GM12878 (cell line): Measurements from ENCODE around the gene MYO18B. TPM values are rescaled to one million over a fixed set of nuclear protein-coding genes. Genes with fewer than 3 reads are reported as not detected.

Experiments
- ATAC-seq: fragments of 200-7000 bp; cut with Tn5 transposase; 3 replicates; pipeline ENCODE4 v1.9.1; 2020; ENCODE audit warnings: mild to moderate bottlenecking, moderate library complexity
- BruUV-seq: library from RNA; stranded (reverse); fragments of 400-500 nt; replicated peaks from 2 replicates; lab custom pipeline; 2021; lab: Mats Ljungman, UMichigan
- CTCF ChIA-PET: fragments of 300-600 bp; sonication (Branson Sonifier 250); formaldehyde crosslinking; extraction: SDS; loops from one replicate; lab custom pipeline; 2021; ENCODE audit warnings: inconsistent platforms; lab: Yijun Ruan, JAX
- POLR2A ChIA-PET: fragments of 350-600 bp; formaldehyde crosslinking; extraction: SDS; loops from one replicate; lab custom pipeline; 2021; ENCODE audit warnings: inconsistent platforms; lab: Charles Lee
- RAD21 ChIA-PET: fragments of 300-600 bp; sonication (Branson Sonifier 250); formaldehyde crosslinking; loops from one replicate; lab custom pipeline; 2023; ENCODE audit warnings: antibody characterized with exemption; ENCODE audit not compliant: unreplicated experiment; lab: Charles Lee
- SMC1A ChIA-PET: fragments of 300-600 bp; sonication (Branson Sonifier 250); formaldehyde crosslinking; loops from one replicate; lab custom pipeline; 2023; ENCODE audit not compliant: unreplicated experiment, uncharacterized antibody; lab: Charles Lee
- DNase-seq: peaks from one replicate; pipeline ENCODE4 v3.0.0-alpha.2; 2011; ENCODE audit warnings: low read depth, low spot score
- FAIRE-seq: peaks from 3 replicates; lab custom pipeline; 2011; peaks lifted over from hg19 to GRCh38; lab: Jason Lieb, UNC
- H2AFZ ChIP-seq: 2 replicates; pipeline ENCODE4 v1.6.0; 2011; ENCODE audit warnings: low read depth, low read length, control low read depth; ENCODE audit not compliant: control insufficient read depth
- H3K27ac ChIP-seq: 2 replicates; pipeline ENCODE4 v1.5.1; 2011; ENCODE audit warnings: control low read depth; ENCODE audit not compliant: control insufficient read depth, insufficient read depth
- H3K27me3 ChIP-seq, 2 experiments: replicated peaks in 1 of 2; 2 replicates each; pipeline versions ENCODE4 v1.6.0 to v1.6.1; 2011; ENCODE audit warnings: low read length in 1 of 2; ENCODE audit not compliant: control insufficient read depth in 2 of 2, insufficient read depth in 2 of 2
- H3K36me3 ChIP-seq, 2 experiments: 2 replicates each; pipeline ENCODE4 v1.5.1; 2011; ENCODE audit warnings: low read length in 1 of 2; ENCODE audit not compliant: control insufficient read depth in 2 of 2, insufficient read depth in 2 of 2
- H3K4me1 ChIP-seq: 2 replicates; pipeline ENCODE4 v1.6.1; 2011; ENCODE audit warnings: mild to moderate bottlenecking, low read length, moderate library complexity, mixed read lengths; ENCODE audit not compliant: control insufficient read depth, insufficient read depth
- H3K4me2 ChIP-seq: 2 replicates; pipeline ENCODE4 v1.6.0; 2011; ENCODE audit warnings: control low read depth; ENCODE audit not compliant: control insufficient read depth, insufficient read depth
- H3K4me3 ChIP-seq: fragments of 200-600 bp; sonication (generic); 2 replicates; pipeline ENCODE4 v1.5.1; 2016
- H3K79me2 ChIP-seq: 2 replicates; pipeline ENCODE4 v1.6.0; 2011; ENCODE audit warnings: low read length; ENCODE audit not compliant: control insufficient read depth, insufficient read depth
- H3K9ac ChIP-seq: 2 replicates; pipeline ENCODE4 v1.8.0; 2011; ENCODE audit warnings: low read length, control low read depth, mixed read lengths; ENCODE audit not compliant: control insufficient read depth, insufficient read depth
- H3K9me3 ChIP-seq: replicated peaks from 3 replicates; pipeline ENCODE4 v1.5.1; 2011; ENCODE audit warnings: mild to moderate bottlenecking, low read length; ENCODE audit not compliant: control insufficient read depth, insufficient read depth
- H4K20me1 ChIP-seq: 2 replicates; pipeline ENCODE4 v1.6.0; 2011; ENCODE audit not compliant: control insufficient read depth, insufficient read depth
- ASH2L ChIP-seq: fragments of 300-600, 200-600 bp; sonication (generic); IDR thresholded peaks from 2 replicates; pipeline ENCODE4 v1.6.1; 2017; ENCODE audit warnings: low read depth, mild to moderate bottlenecking, borderline replicate concordance
- EP300 ChIP-seq, 2 experiments: fragments of 150-350 bp in 1 of 2; IDR thresholded peaks; 2 replicates each; pipeline ENCODE4 v1.6.1; 2011 to 2012; ENCODE audit warnings: low read depth in 2 of 2, low read length in 2 of 2, borderline replicate concordance in 1 of 2, improper control_type of control experiment in 1 of 2, inconsistent platforms in 1 of 2; ENCODE audit not compliant: control insufficient read depth in 1 of 2
- IKZF1 ChIP-seq: fragments of 450-650 bp; conservative IDR thresholded peaks from 2 replicates; pipeline ENCODE4 v1.6.1; 2017; ENCODE audit warnings: antibody characterized with exemption, mild to moderate bottlenecking
- MTA2 ChIP-seq: fragments of 450-650 bp; IDR thresholded peaks from 2 replicates; pipeline ENCODE4 v1.6.1; 2016; ENCODE audit warnings: low read depth, mild to moderate bottlenecking, moderate library complexity
- NFYB ChIP-seq: IDR thresholded peaks from 2 replicates; pipeline ENCODE4 v1.6.1; 2011; ENCODE audit warnings: low read depth, mild to moderate bottlenecking, low read length, improper control_type of control experiment, moderate library complexity; ENCODE audit not compliant: insufficient read depth
- RAD21 ChIP-seq: IDR thresholded peaks from 2 replicates; pipeline ENCODE4 v1.6.1; 2011; ENCODE audit warnings: mild to moderate bottlenecking, low read depth, low read length, moderate library complexity; ENCODE audit not compliant: insufficient read depth
- SMAD5 ChIP-seq: IDR thresholded peaks from 2 replicates; pipeline ENCODE4 v1.6.1; 2016; ENCODE audit warnings: antibody characterized with exemption, low read depth
- TBL1XR1 ChIP-seq: IDR thresholded peaks from 2 replicates; pipeline ENCODE4 v1.6.1; 2012; ENCODE audit warnings: low read depth, low read length, improper control_type of control experiment
- ZBED1 ChIP-seq: IDR thresholded peaks from 2 replicates; pipeline ENCODE4 v1.6.1; 2016; ENCODE audit warnings: borderline replicate concordance
- whole genome bisulfite sequencing: methylation state at CpG from one replicate; pipeline ENCODE4 v1.1.6; 2016; ENCODE audit warnings: low lambda C conversion rate; ENCODE audit not compliant: insufficient replicate concordance, insufficient coverage; ENCODE audit errors: missing lambda C conversion rate; 5-methylcytosine and 5-hydroxymethylcytosine counted together
- in situ Hi-C: fragments of 300-500 bp; cut with MboI; formaldehyde crosslinking; loops from 9 replicates; pipeline ENCODE4 v1.14.3; 2018; ENCODE audit warnings: mixed read lengths
- intact Hi-C: fragments of 100-400 bp; cut with micrococcal nuclease; formaldehyde crosslinking; loops from one replicate; pipeline ENCODE4 v1.14.2; 2022; ENCODE audit not compliant: unreplicated experiment
- polyA plus RNA-seq, 11 experiments: library from polyadenylated mRNA; depleted of rRNA in 4 of 11; unstranded in 6 of 11; stranded (reverse) in 5 of 11; fragments of >200 nt; fragmentation: Nextera tagmentation in 4 of 11; fragmentation: Illumina TruSeq in 1 of 11; extraction: Ambion mirVana in 4 of 11; extraction: Trizol in 1 of 11; gene quantifications; 1 replicate in 1 of 11; 2 replicates in 10 of 11; pipeline versions ENCODE4 v1.2.1 to v1.2.3, GENCODE V29; 2011 to 2016; ENCODE audit warnings: inconsistent platforms in 2 of 11, missing spikeins in 2 of 11, low read depth in 1 of 11
- total RNA-seq, 4 experiments: library from RNA; depleted of rRNA in 3 of 4; stranded (reverse); fragments of >200 nt in 3 of 4; fragmentation: Illumina TruSeq in 1 of 4; extraction: Trizol in 1 of 4; gene quantifications; 2 replicates each; pipeline versions ENCODE4 v1.2.1 to v1.2.3, GENCODE V29; 2013 to 2021
- TF ChIP-seq, protein P1 (sequence below): fragments of 450-650 bp; IDR thresholded peaks from 2 replicates; pipeline ENCODE4 v1.6.1; 2014; ENCODE audit warnings: mild to moderate bottlenecking
- TF ChIP-seq, protein P2 (sequence below): IDR thresholded peaks from 2 replicates; pipeline ENCODE4 v1.6.1; 2012; ENCODE audit warnings: mild to moderate bottlenecking, low read depth, low read length

The MYO18B gene
- total and polyA plus RNA-seq, 10 of the 15 experiments (the other 5 are each of a cell fraction or from before 2014, with no cell fraction given) = 0.05 to 2.1 (median 0.51) TPM; not detected in 1

- intact Hi-C loops = no loop called here
- in situ Hi-C loops = no loop called here
- no peaks in the 10 kb centered on the region for H3K79me2 ChIP-seq
- no peak overlapping the region for H2AFZ ChIP-seq
- no peak overlapping the region for H3K9ac ChIP-seq
- DNase-seq = no peak
- ChIA-PET CTCF (no interaction called here), RAD21 (no interaction called here), SMC1A (no interaction called here), POLR2A (no interaction called here)
- no peaks in the 10 kb centered on the region for H3K27me3 ChIP-seq
- no TSS peak for BruUV-seq
- H3K4me2 ChIP-seq = no peak overlapping the region
- TF ChIP-seq EP300 (IDR thresholded peaks at IDR 0.05; ENCODE audit: borderline replicate concordance in 1 of 2, control insufficient read depth in 1 of 2, low read depth in 2 of 2, low read length in 2 of 2) (no peak), ASH2L (no peak), ZBED1 (no peak), SMAD5 (no peak)
- no peaks in the 10 kb centered on the region for H4K20me1 ChIP-seq
- no peak for ATAC-seq
- H3K4me1 ChIP-seq = peaks cover 27% of the 10 kb centered on the region
- H3K9me3 ChIP-seq = no peaks in the 10 kb centered on the region
- no peak overlapping the region for H3K4me3 ChIP-seq
- H3K36me3 ChIP-seq = no peaks in the 10 kb centered on the region
- no peak overlapping the region for H3K27ac ChIP-seq
- FAIRE-seq = no peak
- WGBS = 59% methylated on average over 11 of the region's 11 CpGs
Measured at GRCh38 chr22:25843660-25844405, 101.8 kb downstream of the MYO18B start.

DNA sequence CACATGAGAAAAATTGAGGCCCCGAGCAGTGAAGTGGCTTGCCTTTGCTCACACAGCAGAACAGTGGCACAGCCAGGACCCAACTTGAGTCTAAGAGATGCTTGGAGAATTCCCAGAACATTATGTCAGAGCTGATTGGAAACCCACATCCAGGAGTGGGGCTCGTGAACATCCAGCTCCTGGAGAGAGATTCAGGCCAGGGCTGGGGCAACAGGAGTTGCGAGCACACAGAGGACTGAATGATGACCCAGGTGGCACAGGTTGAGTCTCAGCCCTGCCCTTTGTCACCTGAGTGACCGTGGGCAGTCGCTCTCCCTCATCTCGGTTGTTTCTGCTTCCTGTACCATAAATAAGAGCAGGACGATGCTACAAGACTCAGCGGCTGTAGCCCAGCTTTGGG, 102.6 kb downstream of the MYO18B start:
- no peaks in the 10 kb centered on the region for H4K20me1 ChIP-seq
- DNase-seq (no peak), ATAC-seq (no peak), FAIRE-seq (no peak)
- RAD21 ChIA-PET = no interaction called here
- H3K4me2 ChIP-seq = no peak overlapping the region
- no peaks in the 10 kb centered on the region for H3K79me2 ChIP-seq
- H3K4me3 ChIP-seq = no peak overlapping the region
- H3K9me3 ChIP-seq = no peaks in the 10 kb centered on the region
- peaks cover 22% of the 10 kb centered on the region for H3K4me1 ChIP-seq
- H3K27ac ChIP-seq = no peak overlapping the region
- in situ Hi-C loops (no loop called here), intact Hi-C loops (no loop called here)
- SMC1A ChIA-PET = no interaction called here
- BruUV-seq = no TSS peak
- WGBS = 73% methylated on average over 8 of the region's 8 CpGs
- CTCF ChIA-PET = no interaction called here
- H3K36me3 ChIP-seq = no peaks in the 10 kb centered on the region
- POLR2A ChIA-PET = no interaction called here
- no peaks in the 10 kb centered on the region for H3K27me3 ChIP-seq
- no peak overlapping the region for H2AFZ ChIP-seq
- no peak overlapping the region for H3K9ac ChIP-seq
- TF ChIP-seq TBL1XR1 (no peak), IKZF1 (no peak), NFYB (no peak), MTA2 (no peak), RAD21 (no peak)
- TF ChIP-seq, protein P1, sequence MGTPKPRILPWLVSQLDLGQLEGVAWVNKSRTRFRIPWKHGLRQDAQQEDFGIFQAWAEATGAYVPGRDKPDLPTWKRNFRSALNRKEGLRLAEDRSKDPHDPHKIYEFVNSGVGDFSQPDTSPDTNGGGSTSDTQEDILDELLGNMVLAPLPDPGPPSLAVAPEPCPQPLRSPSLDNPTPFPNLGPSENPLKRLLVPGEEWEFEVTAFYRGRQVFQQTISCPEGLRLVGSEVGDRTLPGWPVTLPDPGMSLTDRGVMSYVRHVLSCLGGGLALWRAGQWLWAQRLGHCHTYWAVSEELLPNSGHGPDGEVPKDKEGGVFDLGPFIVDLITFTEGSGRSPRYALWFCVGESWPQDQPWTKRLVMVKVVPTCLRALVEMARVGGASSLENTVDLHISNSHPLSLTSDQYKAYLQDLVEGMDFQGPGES = no peak
- TF ChIP-seq, protein P2, sequence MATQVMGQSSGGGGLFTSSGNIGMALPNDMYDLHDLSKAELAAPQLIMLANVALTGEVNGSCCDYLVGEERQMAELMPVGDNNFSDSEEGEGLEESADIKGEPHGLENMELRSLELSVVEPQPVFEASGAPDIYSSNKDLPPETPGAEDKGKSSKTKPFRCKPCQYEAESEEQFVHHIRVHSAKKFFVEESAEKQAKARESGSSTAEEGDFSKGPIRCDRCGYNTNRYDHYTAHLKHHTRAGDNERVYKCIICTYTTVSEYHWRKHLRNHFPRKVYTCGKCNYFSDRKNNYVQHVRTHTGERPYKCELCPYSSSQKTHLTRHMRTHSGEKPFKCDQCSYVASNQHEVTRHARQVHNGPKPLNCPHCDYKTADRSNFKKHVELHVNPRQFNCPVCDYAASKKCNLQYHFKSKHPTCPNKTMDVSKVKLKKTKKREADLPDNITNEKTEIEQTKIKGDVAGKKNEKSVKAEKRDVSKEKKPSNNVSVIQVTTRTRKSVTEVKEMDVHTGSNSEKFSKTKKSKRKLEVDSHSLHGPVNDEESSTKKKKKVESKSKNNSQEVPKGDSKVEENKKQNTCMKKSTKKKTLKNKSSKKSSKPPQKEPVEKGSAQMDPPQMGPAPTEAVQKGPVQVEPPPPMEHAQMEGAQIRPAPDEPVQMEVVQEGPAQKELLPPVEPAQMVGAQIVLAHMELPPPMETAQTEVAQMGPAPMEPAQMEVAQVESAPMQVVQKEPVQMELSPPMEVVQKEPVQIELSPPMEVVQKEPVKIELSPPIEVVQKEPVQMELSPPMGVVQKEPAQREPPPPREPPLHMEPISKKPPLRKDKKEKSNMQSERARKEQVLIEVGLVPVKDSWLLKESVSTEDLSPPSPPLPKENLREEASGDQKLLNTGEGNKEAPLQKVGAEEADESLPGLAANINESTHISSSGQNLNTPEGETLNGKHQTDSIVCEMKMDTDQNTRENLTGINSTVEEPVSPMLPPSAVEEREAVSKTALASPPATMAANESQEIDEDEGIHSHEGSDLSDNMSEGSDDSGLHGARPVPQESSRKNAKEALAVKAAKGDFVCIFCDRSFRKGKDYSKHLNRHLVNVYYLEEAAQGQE = no peak
